ENCODE measurements around the gene SEC14L1.

SEC14L1 gene

DNA sequence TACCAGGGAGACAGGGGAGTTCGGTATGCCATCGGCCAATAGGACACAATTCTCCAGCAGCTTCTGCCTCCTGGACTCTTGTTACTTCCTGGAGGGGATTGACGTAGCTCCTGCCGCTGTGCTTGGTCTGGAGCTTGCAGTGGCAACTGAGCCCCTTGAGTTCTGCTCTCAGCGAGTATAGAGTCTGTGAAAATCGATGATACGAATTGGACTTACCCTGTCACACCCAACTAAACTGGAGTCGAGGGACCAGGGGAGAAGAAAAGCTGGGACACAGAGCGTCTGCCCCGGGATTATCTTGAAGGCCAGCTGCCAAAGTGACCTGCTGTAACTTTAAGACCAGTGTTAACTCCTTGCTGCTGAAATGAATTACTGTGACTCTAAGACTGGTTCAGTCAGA is 22.2 kb downstream of the SEC14L1 start:
- DNase-seq (ENCODE audit: low read depth in 2 of 2): no peak

DNA sequence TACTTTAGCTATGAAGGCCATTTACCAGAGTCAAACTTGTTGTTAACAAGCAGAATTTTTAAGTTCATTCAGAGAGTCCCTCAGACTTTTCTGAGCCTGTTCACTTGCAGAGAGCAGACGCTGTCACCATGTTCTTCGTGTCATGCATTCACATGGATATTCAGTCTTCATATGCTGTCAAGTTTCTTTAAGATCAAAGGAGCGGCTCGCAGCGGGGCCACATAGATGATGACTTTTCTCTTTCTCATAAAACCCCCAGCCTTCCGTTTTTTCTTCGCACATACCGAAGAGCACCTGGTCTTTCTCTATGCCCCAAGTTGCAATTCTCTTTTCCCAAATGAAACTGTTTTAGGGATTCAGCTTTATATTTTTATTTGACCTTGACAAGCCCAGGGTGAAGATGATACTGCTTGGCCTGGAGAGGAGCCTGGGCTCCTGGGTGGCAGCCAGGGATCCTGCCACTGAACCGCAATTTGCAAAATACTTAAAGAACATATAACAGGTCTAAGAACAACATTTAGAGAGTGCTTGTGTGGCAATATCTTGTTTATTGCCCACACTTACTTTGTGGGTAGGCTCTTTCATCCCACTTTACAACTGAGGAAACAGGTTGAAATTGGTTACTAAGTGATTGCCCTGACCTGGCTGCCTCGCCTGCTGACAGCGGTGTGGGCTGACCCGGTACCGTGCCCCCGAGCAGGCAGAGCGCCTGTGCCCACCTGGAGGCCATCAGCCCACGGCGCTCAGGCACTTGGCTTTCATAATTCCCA is 22.9 kb downstream of the SEC14L1 start:
- DNase-seq (ENCODE audit: low read depth in 2 of 2): no peak

DNA sequence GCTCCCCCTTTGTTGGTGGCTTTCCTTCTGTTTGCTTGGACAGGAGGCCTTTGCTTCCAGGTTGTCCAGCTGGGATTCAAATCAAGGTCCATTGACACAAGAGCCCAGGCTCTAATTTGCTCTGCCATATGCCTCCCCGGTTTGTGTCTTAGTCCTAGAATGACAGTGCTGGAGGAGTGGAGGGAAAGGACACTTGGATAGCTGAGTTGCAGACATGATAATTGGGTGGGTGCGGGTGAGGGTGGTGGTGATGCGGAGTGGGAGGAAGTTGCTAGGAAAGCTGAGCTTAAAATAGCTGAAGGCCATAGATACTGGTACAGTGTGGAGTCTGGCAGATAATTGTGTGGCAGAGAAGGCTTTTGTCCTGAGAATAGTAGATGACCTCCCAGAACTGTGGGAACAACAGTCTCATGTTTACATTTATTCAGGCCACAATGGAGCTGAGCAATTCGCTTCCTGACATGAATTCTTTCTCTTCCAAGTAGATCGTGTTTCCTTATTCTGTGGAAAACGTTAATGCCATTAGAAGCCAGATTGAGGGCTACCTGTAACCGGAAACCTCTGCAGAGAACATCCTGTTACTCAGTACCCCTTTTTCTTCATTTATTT is 23.8 kb downstream of the SEC14L1 start:
- DNase-seq (ENCODE audit: low read depth in 2 of 2): no peak

DNA sequence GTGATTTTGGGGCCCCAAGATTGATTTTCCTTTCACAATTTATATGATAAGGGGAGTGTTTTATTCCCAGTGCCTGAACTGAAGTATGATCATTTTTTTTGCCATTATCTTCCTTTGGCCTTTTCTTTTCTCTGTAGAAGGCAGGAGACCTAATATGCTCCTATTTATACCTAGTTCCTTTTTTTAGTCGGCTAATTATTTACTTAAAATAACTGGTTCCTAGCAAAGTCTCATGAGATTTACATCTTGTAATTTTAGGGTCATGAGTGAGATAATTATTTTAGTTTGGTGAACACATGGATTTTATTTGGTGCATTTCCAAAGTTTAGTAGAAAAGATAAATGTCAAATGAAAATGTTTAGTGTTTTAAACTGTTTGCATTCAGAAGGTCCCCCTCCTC is 24.8 kb downstream of the SEC14L1 start:
- DNase-seq (ENCODE audit: low read depth in 2 of 2): no peak

DNA sequence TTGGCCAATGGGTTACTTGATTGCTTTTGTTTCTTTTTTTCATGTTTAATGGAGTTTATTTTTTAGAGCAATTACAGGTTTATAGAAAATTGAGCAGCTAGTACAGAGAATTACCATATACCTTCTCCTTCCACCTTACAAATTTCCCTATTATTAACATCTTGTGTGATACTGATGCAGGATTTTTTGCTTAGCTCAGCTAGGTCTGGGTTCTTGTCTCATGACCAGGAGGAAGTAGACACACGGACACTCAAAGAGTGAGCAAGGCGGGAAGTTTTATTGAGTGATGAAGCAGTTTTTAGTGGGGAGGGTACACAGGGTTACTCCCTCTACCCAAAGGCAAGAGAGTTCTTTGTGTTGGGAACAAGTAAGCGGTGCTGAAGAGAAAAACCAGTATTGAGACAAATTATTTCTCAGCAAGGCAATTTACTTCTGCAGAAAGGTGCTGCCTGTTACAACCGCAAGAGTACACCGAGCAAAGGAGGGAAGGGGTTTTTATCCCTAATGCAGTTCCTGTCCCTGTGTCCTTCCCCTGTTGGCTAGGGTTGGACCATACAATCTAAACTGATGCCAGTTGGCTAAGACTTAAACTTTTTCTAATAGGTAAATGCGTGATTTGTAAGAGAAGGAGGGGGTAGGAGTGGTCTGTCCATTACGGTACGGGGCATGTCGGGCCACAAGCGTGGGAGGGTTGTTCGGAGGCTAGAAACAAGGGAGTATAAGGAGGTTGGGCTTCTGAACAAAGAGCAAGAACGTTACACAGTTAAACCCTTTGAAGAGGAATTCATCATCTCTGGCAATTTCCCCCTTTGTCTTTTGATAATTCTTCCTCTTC is 26.9 kb downstream of the SEC14L1 start:
- no peak for DNase-seq (ENCODE audit: low read depth in 2 of 2)

DNA sequence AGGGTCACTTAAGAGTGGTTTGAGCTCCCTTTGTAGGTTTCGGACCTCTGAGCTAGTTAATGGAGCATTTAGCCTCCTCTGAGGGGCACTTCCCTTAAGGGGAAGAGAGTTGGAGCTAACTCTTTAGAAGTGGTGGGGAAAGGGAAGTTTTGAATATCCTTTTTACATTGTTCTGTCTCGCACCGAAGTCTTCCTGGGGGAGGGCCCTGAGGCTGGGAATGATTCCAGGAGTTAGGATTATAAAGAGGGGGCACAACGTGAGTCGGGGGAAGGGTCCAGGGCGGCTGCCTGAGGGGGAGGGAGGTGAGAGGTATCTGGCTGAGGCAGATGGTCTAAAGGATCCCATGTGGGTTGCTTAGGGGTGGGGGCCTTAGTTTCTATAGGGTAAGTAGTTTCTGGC is 32.3 kb downstream of the SEC14L1 start:
- no peak for DNase-seq (ENCODE audit: low read depth in 2 of 2)

DNA sequence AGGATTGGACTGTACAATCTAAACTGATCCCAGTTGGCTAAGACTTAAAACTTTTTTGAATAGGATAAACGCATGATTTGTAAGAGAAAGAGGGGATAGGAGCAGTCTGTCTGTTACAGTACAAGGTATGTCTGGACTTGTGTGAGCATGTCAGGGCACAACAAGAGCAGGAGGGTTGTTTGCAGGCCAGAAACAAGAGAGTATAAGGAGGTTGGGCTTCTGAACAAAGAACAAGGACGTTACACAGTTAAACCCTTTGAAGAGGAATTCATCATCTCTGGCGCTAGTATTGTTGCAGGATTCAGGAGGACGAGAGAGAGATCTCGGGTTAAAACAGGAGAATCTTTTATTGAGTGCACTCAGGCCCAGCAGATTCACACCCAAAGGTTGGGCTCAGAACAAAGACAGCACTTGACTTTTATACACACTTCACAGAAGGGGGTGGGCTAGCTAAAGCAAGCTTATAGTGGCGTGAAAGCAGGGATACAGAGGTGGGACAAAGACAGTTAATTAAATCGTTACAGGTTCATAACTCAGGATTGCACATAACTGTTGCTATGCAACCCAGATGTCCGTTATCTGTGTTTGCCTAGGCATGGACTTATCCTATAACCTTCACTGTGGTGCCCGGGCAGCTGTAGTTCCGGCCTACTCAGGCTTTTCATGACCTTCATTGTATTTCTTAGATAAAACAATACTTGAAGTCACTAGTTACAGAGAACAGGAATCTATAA is 34.3 kb downstream of the SEC14L1 start:
- no peak for DNase-seq (ENCODE audit: low read depth in 2 of 2)

DNA sequence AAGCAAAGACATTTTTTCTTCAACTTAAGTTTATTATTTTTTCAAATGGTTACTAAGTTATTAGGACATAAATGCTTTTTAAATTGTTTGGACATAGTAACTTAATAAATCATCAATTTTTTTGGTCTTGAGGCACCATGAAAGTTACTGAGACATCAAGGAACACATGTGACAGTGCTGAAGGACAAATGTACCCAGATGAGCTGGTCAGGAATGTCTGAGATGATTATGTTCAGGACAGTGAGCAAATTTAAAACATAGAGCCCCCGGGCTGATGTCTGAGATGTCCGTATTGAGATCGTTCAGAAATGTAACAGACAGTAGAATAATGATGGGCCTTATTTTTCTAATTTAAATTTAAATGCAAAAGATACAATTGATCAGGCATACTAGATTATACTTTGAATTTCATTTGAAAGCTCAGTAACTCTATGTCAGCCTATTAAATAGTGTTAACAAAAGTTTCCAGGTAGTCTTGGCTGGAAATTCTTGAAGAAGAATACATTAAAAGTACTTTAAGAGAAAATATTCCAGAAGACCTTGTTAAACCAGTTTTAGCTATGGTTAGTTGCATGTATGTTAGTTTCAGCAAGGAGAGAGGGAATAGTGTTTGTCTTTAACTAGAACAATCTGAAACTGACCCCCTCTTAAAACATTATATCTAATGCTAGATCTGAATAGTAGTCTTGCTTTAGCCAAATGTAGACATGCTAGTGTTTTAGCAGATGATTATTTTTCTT is 36.4 kb downstream of the SEC14L1 start:
- no peak for DNase-seq (ENCODE audit: low read depth in 2 of 2)

DNA sequence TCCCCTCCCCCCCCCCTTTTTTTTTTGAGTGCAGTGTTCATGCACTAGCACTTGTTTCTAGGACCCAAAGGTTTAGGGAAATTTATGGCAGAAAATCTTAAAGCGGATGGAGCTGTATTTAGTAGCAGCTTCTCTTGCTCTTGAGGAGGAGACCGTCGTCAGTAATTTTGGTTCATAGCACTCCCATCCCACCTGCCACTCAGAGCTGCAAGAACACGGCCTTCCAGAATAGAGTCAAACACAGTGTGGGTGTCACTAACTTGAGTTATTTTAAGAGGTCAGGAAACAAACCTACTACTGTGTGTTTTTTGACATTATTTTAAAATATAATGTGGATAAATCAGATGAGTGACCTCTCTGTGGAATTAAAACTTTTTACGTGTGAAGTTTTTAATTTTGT is 37.3 kb downstream of the SEC14L1 start:
- no peak for DNase-seq (ENCODE audit: low read depth in 2 of 2)

DNA sequence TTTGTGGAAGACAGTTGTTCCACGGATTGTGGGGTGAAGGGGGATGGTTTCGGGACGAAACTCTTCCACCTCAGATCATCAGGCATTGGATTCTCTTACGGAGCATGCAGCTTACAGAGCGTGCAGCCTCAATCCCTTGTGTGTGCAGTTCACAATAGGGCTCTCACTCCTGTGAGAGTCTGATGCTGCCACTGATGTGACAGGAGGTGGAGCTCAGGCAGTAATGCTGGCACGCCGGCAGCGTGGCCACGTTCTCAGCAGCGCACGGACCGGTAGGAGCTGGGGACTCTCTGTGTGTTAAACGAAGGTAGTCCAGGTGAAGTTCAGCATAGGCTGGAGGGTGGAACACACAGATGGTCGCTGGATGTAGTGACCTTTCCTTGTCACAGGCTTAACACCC is 37.8 kb downstream of the SEC14L1 start:
- DNase-seq (ENCODE audit: low read depth in 2 of 2): no peak

DNA sequence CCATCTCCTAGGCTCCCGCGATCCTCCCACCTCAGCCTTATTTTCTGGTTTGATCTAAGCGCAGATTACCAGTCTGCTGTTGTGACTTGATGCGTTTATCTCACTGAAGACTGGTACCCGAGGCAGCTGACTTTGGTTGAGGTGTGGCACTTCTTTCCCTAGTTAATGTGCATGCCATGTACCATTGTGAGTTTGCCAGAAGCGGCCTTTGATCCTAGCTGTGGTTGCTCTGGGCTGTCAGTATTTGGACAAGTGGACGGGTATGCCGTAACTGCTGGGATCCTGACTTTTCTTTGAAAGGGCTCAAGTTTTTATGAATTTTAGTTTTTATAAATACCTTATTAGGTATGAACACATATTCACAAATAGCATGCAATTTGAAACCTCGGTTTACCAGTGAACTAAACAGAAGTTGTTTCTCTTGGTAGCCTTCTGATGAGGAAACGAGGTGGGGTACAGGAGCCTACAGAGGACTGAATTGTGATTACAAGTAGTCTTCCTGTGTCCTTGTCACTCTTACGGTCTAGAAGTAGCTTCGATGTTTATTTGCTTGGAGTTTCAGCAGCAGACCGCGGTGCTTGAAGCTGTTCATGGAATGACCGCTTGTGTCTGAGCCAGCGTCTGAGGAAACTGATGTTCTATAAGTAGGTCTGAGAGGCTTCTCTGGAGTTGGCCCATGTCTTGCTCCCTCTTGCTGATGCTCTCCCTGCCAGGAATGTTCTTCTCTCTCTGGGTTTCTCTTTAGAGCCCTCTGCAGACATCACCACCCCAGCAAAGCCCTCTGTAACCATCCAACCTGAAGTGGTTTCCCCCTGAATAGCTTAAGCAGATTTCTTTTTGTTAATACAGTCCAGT is 40.0 kb downstream of the SEC14L1 start:
- no peak for DNase-seq (ENCODE audit: low read depth in 2 of 2)

DNA sequence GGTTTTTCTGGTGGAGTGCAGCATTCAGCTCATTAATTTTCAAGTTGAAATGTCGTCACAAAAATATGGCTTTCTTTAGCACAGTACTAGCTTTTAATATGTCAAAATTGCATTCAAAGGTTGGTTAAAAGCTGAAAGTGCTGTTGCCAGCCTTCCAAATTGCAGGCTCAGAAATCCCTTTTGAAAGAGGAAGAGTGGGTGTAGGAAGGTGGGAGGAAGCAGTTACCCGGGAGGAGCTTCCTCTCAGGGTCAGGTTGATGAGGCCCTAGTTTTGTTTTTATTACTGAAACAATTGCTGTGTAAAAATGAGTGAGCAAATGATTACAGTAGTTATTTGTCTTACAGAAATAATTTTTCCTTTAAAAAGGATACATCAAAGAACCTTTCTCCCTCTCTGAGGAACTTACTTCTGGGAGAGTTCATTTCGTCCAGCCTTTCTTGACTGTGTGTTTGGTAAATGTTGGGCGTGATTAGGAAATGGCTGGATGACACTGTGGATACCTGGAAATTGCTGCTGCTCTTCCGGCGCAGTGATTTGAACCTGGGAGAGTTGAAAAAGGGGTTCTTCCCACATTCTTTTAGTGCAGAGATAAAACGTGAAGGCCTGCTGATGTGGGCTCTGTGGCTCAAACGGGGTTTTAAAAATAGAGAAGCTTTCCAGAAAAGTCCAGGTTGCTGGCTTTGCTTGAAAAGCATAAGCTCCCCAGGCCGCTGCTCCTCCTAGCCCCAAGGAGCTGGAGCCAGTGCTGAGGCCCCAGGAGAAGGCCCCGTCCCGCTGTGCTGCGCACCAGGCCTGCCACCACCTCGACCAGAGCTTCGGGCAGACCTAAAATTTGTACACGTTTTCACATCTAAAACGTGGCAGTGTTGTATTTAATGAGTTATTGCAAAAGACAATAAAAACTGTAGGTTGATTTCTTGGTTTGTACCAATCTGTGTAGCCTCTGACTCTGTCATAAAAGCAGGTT is 41.7 kb downstream of the SEC14L1 start:
- DNase-seq (ENCODE audit: low read depth in 2 of 2): no peak

DNA sequence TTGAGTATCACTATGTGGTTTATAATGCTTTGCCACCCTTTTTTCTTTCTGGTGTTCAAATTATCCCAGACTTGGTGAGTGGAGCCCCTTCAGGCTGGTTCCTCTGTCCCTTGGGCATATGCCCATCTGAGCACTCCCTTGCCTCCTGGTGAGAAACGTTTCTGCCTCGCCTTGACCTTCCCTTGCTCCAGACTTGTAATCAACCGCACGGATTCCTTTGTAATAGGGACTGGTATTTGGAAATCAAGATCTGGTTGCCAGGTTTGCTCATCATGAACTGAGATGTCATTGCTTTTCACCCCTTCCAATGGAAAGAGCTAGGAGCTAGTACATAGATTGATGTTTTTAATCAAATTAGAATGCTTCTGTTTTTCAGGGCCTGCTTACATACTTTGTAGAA is 43.7 kb downstream of the SEC14L1 start:
- DNase-seq (ENCODE audit: low read depth in 2 of 2): no peak

DNA sequence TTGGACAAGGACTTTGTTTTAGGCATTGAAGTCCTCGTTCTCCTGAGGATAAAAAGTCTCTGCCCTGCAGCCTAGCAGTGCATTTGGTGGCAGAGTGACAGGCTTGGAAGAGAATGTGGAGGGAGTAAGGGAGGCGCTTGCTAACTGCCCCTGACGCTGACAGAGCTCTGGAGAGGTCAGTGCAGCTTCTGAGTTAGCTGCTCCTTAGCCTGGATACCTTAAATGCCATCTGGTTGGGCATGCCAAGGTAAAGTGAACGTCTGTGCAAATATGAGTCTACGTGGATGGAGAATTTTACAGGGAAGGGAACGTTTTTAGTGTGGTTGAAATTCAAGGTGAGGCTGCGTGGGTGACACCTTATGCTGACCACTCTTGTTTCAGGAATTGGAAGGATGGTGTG is 44.4 kb downstream of the SEC14L1 start:
- DNase-seq (ENCODE audit: low read depth in 2 of 2): no peak

DNA sequence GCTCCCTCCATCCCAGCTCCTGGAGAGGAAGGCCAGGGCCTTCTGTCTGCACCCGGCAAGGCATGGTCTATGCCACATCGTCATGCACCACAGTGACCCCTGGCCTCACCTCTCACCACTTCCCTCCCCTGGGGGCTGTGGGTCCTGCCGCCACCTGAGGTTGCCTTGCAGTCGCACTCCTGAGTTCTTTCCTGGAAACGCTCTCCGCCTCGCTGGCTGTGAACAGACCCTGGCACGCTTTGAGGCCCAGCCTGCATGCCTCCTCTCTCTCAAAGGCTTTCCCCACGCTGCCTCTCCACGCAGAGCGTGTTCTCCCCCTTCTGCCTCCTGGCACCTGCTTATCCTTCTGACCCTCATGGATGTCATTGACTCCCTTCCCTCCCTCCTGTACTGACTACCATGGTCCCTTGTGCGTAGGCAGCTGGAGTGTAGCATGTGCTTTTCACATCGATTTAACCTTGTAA is 45.4 kb downstream of the SEC14L1 start:
- DNase-seq (ENCODE audit: low read depth in 2 of 2): peak in 1 of 2 donors; percentile 3

DNA sequence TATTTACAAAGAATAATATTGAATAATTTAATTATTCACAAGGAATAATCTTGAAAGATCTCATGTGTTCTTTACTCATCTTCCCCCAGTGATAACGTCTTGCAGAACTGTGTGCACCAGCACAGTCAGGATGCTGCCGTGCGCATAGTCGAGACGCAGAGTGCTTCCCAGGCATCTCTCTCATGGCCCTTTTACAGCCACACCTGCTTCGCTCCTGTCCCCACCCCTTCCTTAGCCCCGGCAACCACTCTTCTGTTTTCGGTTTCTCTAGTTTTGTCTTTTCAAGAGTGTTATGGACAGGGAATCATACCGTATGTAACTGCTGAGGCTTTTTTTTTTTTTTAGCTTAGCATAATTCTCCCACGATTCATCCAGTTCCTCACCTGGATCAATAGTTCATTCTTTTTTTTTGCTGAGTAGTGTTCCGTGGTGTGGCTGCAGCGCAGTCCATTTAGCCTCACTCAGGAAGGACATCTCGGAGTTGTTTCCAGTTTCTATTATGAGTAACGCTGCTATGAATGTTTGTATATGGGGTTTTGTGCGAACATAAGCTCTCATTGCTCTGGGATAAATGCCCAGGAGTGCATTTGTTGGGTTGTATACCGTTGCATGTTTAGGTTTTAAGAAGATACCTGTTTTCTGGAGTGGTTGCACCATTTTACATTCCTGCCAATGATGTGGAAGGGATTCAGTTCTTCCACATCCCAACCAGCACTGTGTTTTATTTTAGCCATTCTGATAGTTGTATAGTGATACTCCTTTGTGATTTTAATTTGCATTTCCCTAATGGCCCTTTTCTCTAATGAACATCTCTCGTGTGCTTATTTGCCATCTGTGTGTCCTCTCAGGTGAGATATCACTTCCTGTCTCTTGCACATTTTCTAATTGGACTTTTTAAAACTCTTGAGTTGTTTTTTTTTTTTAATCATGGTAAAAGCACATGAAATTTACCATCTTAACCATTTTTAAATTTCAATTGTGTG is 47.6 kb downstream of the SEC14L1 start:
- no peak for DNase-seq (ENCODE audit: low read depth in 2 of 2)

DNA sequence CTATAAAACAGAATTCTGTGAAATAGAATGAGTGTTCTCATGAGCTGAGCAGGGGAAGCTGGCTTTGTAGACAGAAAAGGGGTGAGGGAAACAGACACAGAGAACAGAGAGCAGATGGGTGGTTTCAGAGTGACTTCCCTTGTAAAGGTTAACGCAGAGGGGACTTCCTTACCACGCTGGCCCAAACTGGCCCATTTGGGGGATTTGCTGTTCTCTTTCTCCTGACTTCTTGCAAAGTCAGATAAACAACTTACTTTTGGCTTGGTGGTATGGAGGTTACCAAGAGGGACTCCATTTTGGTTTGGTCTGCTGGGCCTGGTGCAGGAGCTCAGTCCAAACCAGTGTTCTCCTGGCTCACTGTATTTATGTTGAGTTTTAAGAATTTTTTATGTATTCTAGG is 48.4 kb downstream of the SEC14L1 start:
- DNase-seq (ENCODE audit: low read depth in 2 of 2): peak; percentile 10 to 15

DNA sequence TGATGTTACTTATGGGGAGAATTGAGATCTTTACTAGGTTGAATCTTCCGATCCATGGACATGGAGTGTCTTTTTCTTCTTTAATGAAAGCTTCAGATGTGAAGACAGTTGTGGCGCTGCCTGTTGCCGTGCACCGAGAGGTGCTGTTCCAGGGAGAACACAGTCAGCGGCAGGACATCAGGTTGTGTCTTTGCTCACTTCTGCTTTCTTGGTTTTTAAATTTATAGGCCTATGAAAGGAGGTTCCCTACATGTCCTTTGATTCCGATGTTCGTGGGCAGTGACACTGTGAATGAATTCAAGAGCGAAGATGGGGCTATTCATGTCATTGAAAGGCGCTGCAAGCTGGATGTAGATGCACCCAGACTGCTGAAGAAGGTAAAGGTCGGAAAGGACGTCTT is 49.8 kb downstream of the SEC14L1 start:
- no peak for DNase-seq (ENCODE audit: low read depth in 2 of 2)

All from stimulated activated CD4-positive, alpha-beta T cell treated with anti-CD3 and anti-CD28 coated beads, Interleukin-15, amount 100 ng/mL, for 48 hours (primary cell).